Neural crest cell (in vitro differentiated cells): ENCODE data around the gene CYP4A11. TPM values are rescaled to one million over a fixed set of nuclear protein-coding genes. Genes with fewer than 3 reads are reported as not detected.
A peak's percentile ranks its signal among the peaks of the same experiment; 100 is the strongest.
"Not testable (repeated sequence)": the region's sequence is repeated elsewhere in the genome, so short reads cannot be mapped to it uniquely, and the experiment has no call there.

Source experiments
- DNase-seq: peaks from one replicate; pipeline ENCODE4 v3.0.0; 2021; ENCODE audit warnings: low read depth, mixed read lengths, low spot score
- H3K27ac Mint-ChIP-seq: one replicate; pipeline ENCODE4 v1.8.0; 2021; ENCODE audit warnings: mild to moderate bottlenecking, mixed read lengths; ENCODE audit not compliant: unreplicated experiment
- H3K27me3 Mint-ChIP-seq: 2 replicates; pipeline ENCODE4 v1.8.0; 2021; ENCODE audit warnings: low read depth, mild to moderate bottlenecking, mixed read lengths
- H3K36me3 Mint-ChIP-seq: 2 replicates; pipeline ENCODE4 v1.8.0; 2021; ENCODE audit warnings: low read depth, mild to moderate bottlenecking, mixed read lengths
- H3K4me1 Mint-ChIP-seq: 2 replicates; pipeline ENCODE4 v1.8.0; 2021; ENCODE audit warnings: mixed read lengths
- H3K4me3 Mint-ChIP-seq: one replicate; pipeline ENCODE4 v1.8.0; 2021; ENCODE audit warnings: mild to moderate bottlenecking, mixed read lengths
- H3K9me3 Mint-ChIP-seq: 2 replicates; pipeline ENCODE4 v1.8.0; 2021; ENCODE audit warnings: mixed read lengths
- long read RNA-seq: library from polyadenylated mRNA; unstranded; transcript quantifications from one replicate; pipeline ENCODE4 v2.0.0, GENCODE V29; 2020
- total RNA-seq: library from RNA; stranded (reverse); gene quantifications from 2 replicates; pipeline ENCODE4 v1.2.1, GENCODE V29; 2021
- TF ChIP-seq, protein P1 (sequence below): fragments of 200-600 bp; sonication (generic); conservative IDR thresholded peaks from 2 replicates; pipeline ENCODE4 v1.5.0; 2021; ENCODE audit warnings: antibody characterized with exemption, mild to moderate bottlenecking

CYP4A11 gene, protein sequence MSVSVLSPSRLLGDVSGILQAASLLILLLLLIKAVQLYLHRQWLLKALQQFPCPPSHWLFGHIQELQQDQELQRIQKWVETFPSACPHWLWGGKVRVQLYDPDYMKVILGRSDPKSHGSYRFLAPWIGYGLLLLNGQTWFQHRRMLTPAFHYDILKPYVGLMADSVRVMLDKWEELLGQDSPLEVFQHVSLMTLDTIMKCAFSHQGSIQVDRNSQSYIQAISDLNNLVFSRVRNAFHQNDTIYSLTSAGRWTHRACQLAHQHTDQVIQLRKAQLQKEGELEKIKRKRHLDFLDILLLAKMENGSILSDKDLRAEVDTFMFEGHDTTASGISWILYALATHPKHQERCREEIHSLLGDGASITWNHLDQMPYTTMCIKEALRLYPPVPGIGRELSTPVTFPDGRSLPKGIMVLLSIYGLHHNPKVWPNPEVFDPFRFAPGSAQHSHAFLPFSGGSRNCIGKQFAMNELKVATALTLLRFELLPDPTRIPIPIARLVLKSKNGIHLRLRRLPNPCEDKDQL
- not detected in 2 replicates for total RNA-seq
- long read RNA-seq: 0 reads

DNA sequence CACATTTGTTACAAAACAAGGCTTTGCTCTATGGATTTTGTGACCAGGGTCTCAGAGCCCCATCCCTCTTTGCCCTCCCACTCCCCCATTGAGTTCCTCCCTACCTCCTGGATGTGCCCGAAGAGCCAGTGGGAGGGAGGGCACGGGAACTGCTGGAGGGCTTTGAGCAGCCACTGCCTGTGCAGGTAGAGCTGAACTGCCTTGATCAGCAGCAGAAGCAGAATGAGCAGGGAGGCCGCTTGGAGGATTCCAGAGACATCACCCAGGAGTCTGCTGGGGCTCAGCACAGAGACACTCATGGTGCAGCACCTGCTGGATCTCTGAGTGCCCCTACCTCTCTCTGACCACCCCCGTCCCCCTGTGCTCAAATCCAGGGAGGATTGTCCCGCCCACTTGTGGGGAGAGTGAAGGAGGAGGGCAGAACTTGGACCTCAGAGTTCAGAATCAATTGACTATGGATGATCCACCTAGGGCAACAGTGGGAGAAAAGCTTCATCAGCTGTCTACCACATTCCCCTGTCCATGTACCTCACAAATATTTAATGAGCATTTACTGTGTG is at the start of gene CYP4A11:
CYP4A11 (minus strand) TSS at position 342 of the 560 bp plus-strand sequence; CDS start at position 299, 43 bp downstream.
- Mint-ChIP-seq H3K4me1 (no peaks in the 10 kb centered on the region), H3K4me3 (no peak within 1 kb of the TSS), H3K27ac (no peak within 1 kb of the TSS), H3K27me3 (peaks cover 53% of the 10 kb centered on the region), H3K9me3 (peaks cover 3% of the 10 kb centered on the region), H3K36me3 (no peaks in the 10 kb centered on the region)
- DNase-seq: no peak
- TF ChIP-seq, protein P1, sequence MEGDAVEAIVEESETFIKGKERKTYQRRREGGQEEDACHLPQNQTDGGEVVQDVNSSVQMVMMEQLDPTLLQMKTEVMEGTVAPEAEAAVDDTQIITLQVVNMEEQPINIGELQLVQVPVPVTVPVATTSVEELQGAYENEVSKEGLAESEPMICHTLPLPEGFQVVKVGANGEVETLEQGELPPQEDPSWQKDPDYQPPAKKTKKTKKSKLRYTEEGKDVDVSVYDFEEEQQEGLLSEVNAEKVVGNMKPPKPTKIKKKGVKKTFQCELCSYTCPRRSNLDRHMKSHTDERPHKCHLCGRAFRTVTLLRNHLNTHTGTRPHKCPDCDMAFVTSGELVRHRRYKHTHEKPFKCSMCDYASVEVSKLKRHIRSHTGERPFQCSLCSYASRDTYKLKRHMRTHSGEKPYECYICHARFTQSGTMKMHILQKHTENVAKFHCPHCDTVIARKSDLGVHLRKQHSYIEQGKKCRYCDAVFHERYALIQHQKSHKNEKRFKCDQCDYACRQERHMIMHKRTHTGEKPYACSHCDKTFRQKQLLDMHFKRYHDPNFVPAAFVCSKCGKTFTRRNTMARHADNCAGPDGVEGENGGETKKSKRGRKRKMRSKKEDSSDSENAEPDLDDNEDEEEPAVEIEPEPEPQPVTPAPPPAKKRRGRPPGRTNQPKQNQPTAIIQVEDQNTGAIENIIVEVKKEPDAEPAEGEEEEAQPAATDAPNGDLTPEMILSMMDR: no peak

DNA sequence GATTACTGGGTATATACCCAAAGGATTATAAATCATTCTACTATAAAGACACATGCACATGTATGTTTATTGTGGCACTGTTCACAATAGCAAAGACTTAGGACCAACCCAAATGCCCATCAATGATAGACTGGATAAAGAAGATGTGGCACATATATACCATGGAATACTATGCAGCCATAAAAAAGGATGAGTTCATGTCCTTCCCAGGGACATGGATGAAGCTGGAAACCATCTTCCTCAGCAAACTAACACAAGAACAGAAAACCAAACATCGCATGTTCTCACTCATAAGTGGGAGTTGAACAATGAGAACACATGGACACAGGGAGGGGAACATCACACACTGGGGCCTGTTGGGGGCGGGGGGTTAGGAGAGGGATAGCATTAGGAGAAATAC is 49.3 kb upstream of the CYP4A11 start:
- peaks cover 63% of the 10 kb centered on the region for H3K27me3 Mint-ChIP-seq
- DNase-seq, H3K4me3 Mint-ChIP-seq, H3K4me1 Mint-ChIP-seq, H3K27ac Mint-ChIP-seq, H3K9me3 Mint-ChIP-seq, H3K36me3 Mint-ChIP-seq: not testable (repeated sequence)

DNA sequence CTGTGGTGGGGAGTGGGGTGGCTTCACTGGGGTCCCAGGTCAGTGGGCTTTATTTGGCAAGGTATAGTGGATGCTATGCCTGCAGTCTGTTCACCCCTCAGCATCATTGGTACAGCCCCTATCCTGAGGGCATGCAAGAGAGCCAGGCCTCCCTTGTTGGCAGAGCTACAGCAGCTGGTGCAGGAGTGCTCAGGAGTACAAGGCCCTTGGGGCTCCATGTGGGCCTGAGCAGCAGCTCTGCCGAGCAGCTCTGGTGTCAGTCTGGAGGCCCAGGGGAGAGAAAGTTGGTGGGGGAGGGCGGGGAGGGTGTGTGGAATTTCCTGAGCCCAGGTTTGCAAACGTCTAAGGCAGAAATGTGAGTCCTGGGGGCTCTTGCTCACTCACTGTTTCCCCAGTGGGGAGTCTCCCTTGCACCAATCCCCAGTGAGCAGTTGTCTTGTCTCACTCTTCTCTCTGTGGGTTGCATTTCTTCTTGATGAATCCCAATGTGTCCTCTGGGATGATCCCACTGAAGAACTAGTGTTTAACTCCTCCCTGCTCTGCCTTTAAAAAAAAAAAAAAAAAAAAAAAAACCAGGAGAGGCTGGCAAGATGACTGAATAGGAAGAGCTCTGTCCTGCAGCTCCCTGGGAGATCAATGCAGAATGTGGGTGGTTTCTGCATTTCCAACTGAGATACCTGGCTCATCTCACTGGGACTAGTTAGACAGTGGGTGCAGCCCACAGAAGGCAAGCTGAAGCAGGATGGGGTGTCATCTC is 42.7 kb upstream of the CYP4A11 start:
- H3K27ac Mint-ChIP-seq: no peak overlapping the region
- no peak for DNase-seq
- no peaks in the 10 kb centered on the region for H3K36me3 Mint-ChIP-seq
- H3K9me3 Mint-ChIP-seq: peaks cover 6% of the 10 kb centered on the region
- no peak overlapping the region for H3K4me3 Mint-ChIP-seq
- TF ChIP-seq, protein P1: no peak
- no peaks in the 10 kb centered on the region for H3K4me1 Mint-ChIP-seq
- H3K27me3 Mint-ChIP-seq: peaks cover 58% of the 10 kb centered on the region

DNA sequence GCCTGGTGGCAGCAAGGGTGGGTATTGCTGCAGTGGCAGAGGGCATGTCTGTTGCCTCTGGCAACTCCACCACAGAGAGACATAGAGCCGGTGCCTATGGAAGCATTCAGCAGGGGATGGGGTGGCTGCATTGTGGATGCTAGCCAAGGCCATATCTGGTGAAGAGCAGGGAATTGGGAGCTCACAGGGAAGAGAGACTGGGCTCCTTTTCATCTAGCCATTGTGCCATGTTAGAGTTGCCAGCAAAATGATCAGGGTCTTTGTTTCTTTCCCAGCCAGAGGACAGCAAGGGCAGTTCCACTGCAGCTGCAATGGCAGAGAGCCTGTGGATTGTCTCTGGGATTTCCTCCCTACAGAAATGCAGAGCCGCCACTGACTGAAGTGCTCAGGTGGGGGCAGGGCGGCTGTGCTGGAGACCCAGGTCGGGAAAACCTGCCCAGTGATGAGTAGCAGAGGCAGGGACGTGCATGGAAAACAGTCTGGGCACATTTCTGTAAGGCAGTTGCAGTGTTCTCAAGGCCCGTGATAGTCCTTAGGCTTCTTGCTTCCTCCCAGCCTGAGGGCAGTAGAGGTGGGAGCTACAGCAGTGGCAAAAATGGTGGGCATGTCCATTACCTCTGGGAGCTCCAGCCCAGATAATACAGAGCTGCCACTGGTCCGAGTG is 42.0 kb upstream of the CYP4A11 start:
- Mint-ChIP-seq H3K4me3 (no peak overlapping the region), H3K27ac (no peak overlapping the region), H3K4me1 (no peaks in the 10 kb centered on the region), H3K36me3 (no peaks in the 10 kb centered on the region), H3K27me3 (peaks cover 55% of the 10 kb centered on the region), H3K9me3 (peaks cover 6% of the 10 kb centered on the region)
- TF ChIP-seq, protein P1: no peak
- no peak for DNase-seq

DNA sequence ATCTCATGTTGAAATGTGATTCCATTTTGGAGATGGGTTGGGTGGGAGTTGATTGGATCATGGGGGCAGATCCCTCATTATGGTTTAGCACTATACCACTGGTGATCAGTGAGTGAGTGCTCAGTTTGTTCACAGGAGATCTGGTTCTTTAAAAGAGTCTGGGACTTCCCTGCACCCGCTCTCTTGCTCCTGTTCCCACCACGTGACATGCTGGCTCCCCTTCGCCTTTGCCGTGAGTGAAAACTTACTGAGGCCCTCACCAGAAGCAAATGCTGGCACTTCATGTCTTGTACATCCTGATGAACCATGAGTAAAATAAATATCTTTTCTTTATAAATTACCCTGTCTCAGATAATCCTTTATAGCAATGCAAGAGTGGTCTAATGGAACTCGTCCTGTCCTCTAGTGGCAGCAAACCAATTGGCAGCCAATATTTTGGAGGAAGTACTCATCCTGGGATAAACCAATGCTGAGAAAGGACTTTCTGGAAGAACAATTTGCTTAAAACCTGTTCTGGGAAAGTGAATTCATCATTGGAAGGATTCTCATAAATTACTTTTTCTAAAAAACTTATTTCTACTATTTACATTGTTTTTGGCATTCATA is 27.8 kb upstream of the CYP4A11 start:
- H3K36me3 Mint-ChIP-seq: no peaks in the 10 kb centered on the region
- DNase-seq: no peak
- H3K4me3 Mint-ChIP-seq: no peak overlapping the region
- no peak overlapping the region for H3K27ac Mint-ChIP-seq
- H3K27me3 Mint-ChIP-seq: peaks cover 40% of the 10 kb centered on the region
- no peaks in the 10 kb centered on the region for H3K4me1 Mint-ChIP-seq
- no peaks in the 10 kb centered on the region for H3K9me3 Mint-ChIP-seq
- TF ChIP-seq, protein P1: peak; percentile 35

DNA sequence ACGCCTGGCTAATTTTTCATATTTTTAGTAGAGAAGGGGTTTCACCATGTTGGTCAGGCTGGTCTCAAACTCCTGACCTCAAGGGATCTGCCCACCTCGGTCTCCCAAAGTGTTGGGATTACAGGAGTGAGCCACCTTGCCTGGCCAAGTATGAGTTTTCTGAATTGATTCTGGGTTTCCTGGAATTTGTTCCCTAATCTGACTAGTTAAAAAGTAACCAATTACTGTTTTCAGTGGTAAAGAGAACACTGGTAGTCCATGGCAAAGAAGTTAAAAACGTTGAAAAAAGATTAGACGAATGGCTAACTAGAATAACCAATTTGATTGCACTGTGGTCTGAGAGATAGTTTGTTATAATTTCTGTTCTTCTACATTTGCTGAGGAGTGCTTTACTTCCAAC is 21.0 kb upstream of the CYP4A11 start:
- H3K9me3 Mint-ChIP-seq, H3K4me3 Mint-ChIP-seq, DNase-seq, H3K36me3 Mint-ChIP-seq, H3K4me1 Mint-ChIP-seq, H3K27ac Mint-ChIP-seq: not testable (repeated sequence)
- peaks cover 23% of the 10 kb centered on the region for H3K27me3 Mint-ChIP-seq
